Measurements from ENCODE around the gene TMEM200C.

The TMEM200C gene

GRCh38 chr18:5895299-5895875 lies at the start of gene TMEM200C:
Gene TMEM200C (minus strand): TSS chr18:5895522. CDS start chr18:5892063, 3,459 bp downstream.
- TF ChIP-seq CTCF (conservative IDR thresholded peaks at IDR 0.05; ENCODE audit: control insufficient read depth, insufficient read depth, low read depth, low read length), result no peak
- H3K4me3 ChIP-seq (ENCODE audit: control insufficient read depth, low read depth, low read length), result no peak within 1 kb of the TSS
- no peak for DNase-seq (ENCODE audit: low read depth)

- DNase-seq (ENCODE audit: low read depth), result no peak
- TF ChIP-seq CTCF (conservative IDR thresholded peaks at IDR 0.05; ENCODE audit: control insufficient read depth, insufficient read depth, low read depth, low read length), result no peak
- no peak overlapping the region for H3K4me3 ChIP-seq (ENCODE audit: control insufficient read depth, low read depth, low read length)
Measured at GRCh38 chr18:5944448-5944847, 49.1 kb upstream of the TMEM200C start.

GRCh38 chr18:5943514-5943913 lies 48.2 kb upstream of the TMEM200C start:
- no peak for TF ChIP-seq CTCF (conservative IDR thresholded peaks at IDR 0.05; ENCODE audit: control insufficient read depth, insufficient read depth, low read depth, low read length)
- no peak for DNase-seq (ENCODE audit: low read depth)
- H3K4me3 ChIP-seq (ENCODE audit: control insufficient read depth, low read depth, low read length), result no peak overlapping the region

GRCh38 chr18:5942591-5942990 lies 47.3 kb upstream of the TMEM200C start:
- no peak for TF ChIP-seq CTCF (conservative IDR thresholded peaks at IDR 0.05; ENCODE audit: control insufficient read depth, insufficient read depth, low read depth, low read length)
- no peak for DNase-seq (ENCODE audit: low read depth)
- no peak overlapping the region for H3K4me3 ChIP-seq (ENCODE audit: control insufficient read depth, low read depth, low read length)

DNA sequence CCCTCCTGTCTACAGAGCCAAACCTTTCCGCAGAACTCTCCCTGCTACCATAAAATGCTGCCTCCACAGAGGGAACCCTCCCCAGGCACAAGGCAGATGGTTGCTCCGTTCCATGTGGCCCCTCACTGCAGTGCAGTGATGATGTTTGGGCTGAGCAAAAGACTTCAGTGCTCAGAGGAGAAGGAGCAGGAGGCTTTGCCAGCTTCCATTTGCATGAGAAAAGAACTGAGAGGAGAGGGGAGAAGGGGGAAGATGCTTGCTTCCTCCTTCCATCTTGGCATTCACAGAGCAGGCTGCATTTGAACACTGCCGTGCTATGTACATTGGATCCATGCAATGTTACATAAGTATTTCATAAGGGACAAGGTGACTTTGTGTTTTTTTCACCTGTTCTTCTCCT lies 46.6 kb upstream of the TMEM200C start:
- TF ChIP-seq CTCF (conservative IDR thresholded peaks at IDR 0.05; ENCODE audit: control insufficient read depth, insufficient read depth, low read depth, low read length), result no peak
- DNase-seq (ENCODE audit: low read depth), result no peak
- H3K4me3 ChIP-seq (ENCODE audit: control insufficient read depth, low read depth, low read length), result no peak overlapping the region

- H3K4me3 ChIP-seq (ENCODE audit: control insufficient read depth, low read depth, low read length), result no peak overlapping the region
- no peak for DNase-seq (ENCODE audit: low read depth)
- TF ChIP-seq CTCF (conservative IDR thresholded peaks at IDR 0.05; ENCODE audit: control insufficient read depth, insufficient read depth, low read depth, low read length), result no peak
Measured at GRCh38 chr18:5939801-5940667, 44.7 kb upstream of the TMEM200C start.
